K562 (cell line): ENCODE data around the gene ZNF865. TPM values are rescaled to one million over a fixed set of nuclear protein-coding genes. Genes with fewer than 3 reads are reported as not detected.

Source experiments
- ARID2 ChIP-seq: fragments of 450-650 bp; IDR thresholded peaks from 2 replicates; pipeline ENCODE4 v1.6.1; 2017; ENCODE audit warnings: antibody characterized with exemption, mild to moderate bottlenecking
- CBX1 ChIP-seq: sonication (generic); IDR thresholded peaks from 2 replicates; pipeline ENCODE4 v1.6.1; 2016; ENCODE audit warnings: antibody characterized with exemption, low read depth, mild to moderate bottlenecking
- CCAR2 ChIP-seq: fragments of 200-400 bp; formaldehyde crosslinking; IDR thresholded peaks from 2 replicates; pipeline ENCODE4 v1.6.1; 2017; ENCODE audit warnings: mild to moderate bottlenecking, low read depth, low read length
- ELF1 ChIP-seq: fragments of 200-800 bp; sonication (Bioruptor generic); IDR thresholded peaks from 2 replicates; pipeline ENCODE4 v1.6.1; 2016; ENCODE audit warnings: missing genetic modification characterization, missing compliant biosample characterization
- ELK1 ChIP-seq: sonication (generic); formaldehyde crosslinking; IDR thresholded peaks from 2 replicates; pipeline ENCODE4 v1.8.1; 2022; ENCODE audit warnings: missing genetic modification reagents
- EP400 ChIP-seq: fragments of 450-650 bp; IDR thresholded peaks from 2 replicates; pipeline ENCODE4 v1.6.1; 2017; ENCODE audit warnings: antibody characterized with exemption, mild to moderate bottlenecking, moderate library complexity
- FOXK2 ChIP-seq, 2 experiments: fragments of 450-650 bp; IDR thresholded peaks in 1 of 2; conservative IDR thresholded peaks in 1 of 2; 2 replicates each; pipeline ENCODE4 v1.6.1; 2016; ENCODE audit warnings: low read depth in 2 of 2, mild to moderate bottlenecking in 1 of 2
- HDAC1 ChIP-seq, 2 experiments: fragments of 450-650 bp; IDR thresholded peaks; 2 replicates each; pipeline ENCODE4 v1.6.1; 2016 to 2017; ENCODE audit warnings: inconsistent platforms in 1 of 2, mild to moderate bottlenecking in 1 of 2, moderate library complexity in 1 of 2
- HNRNPL ChIP-seq: fragments of 200-400 bp; formaldehyde crosslinking; IDR thresholded peaks from 2 replicates; pipeline ENCODE4 v1.6.1; 2017; ENCODE audit warnings: low read depth, mild to moderate bottlenecking, low read length
- JUNB ChIP-seq: fragments of 450-650 bp; formaldehyde crosslinking; conservative IDR thresholded peaks from 2 replicates; pipeline ENCODE4 v1.4.0; 2020; ENCODE audit warnings: mild to moderate bottlenecking
- KDM5B ChIP-seq: fragments of 200-600 bp; sonication (generic); IDR thresholded peaks from 2 replicates; pipeline ENCODE4 v1.6.1; 2012; ENCODE audit warnings: low read depth, mild to moderate bottlenecking, moderate library complexity, low read length, control low read depth, inconsistent platforms; ENCODE audit not compliant: insufficient replicate concordance
- KLF13 ChIP-seq: fragments of 450-650 bp; IDR thresholded peaks from 2 replicates; pipeline ENCODE4 v1.6.1; 2016; ENCODE audit warnings: missing genetic modification characterization, low read depth, mild to moderate bottlenecking, missing compliant biosample characterization, moderate library complexity, borderline replicate concordance
- MCM5 ChIP-seq: fragments of 450-650 bp; IDR thresholded peaks from 2 replicates; pipeline ENCODE4 v1.6.1; 2016; ENCODE audit warnings: low read depth
- MXI1 ChIP-seq: IDR thresholded peaks from 2 replicates; pipeline ENCODE4 v1.6.1; 2011; ENCODE audit warnings: low read depth, mild to moderate bottlenecking, improper control_type of control experiment, low read length
- NUFIP1 ChIP-seq: fragments of 450-650 bp; IDR thresholded peaks from 2 replicates; pipeline ENCODE4 v1.6.1; 2018; ENCODE audit not compliant: partially characterized antibody
- PHB2 ChIP-seq: fragments of 450-650 bp; IDR thresholded peaks from 2 replicates; pipeline ENCODE4 v1.6.1; 2017; ENCODE audit warnings: low read depth
- POLR2H ChIP-seq: IDR thresholded peaks from 2 replicates; pipeline ENCODE4 v1.6.1; 2016; ENCODE audit warnings: missing genetic modification characterization, low read depth, mild to moderate bottlenecking, control low read depth, missing compliant biosample characterization, moderate library complexity
- PTTG1 ChIP-seq: fragments of 450-650 bp; IDR thresholded peaks from 2 replicates; pipeline ENCODE4 v1.6.1; 2016; ENCODE audit warnings: low read depth, mild to moderate bottlenecking, missing genetic modification characterization, missing compliant biosample characterization
- RBM15 ChIP-seq: fragments of 200-400 bp; formaldehyde crosslinking; IDR thresholded peaks from 2 replicates; pipeline ENCODE4 v1.6.1; 2018; ENCODE audit warnings: mild to moderate bottlenecking, low read length, moderate library complexity; ENCODE audit not compliant: insufficient read depth
- SOX6 ChIP-seq: fragments of 450-650 bp; IDR thresholded peaks from 2 replicates; pipeline ENCODE4 v1.6.1; 2014; ENCODE audit warnings: mild to moderate bottlenecking
- ZNF354B ChIP-seq: fragments of 250-450 bp; sonication (Bioruptor Pico); IDR thresholded peaks from 2 replicates; pipeline ENCODE4 v1.4.0; 2020
- ZNF696 ChIP-seq: fragments of 250-450 bp; sonication (Bioruptor Pico); conservative IDR thresholded peaks from 2 replicates; pipeline ENCODE4 v1.4.0; 2020; ENCODE audit warnings: mild to moderate bottlenecking, moderate library complexity
- ZNF707 ChIP-seq: fragments of 250-450 bp; sonication (Bioruptor Pico); conservative IDR thresholded peaks from 2 replicates; pipeline ENCODE4 v1.8.0; 2022; ENCODE audit warnings: inconsistent platforms, mild to moderate bottlenecking, moderate library complexity
- polyA plus RNA-seq, 8 experiments: library from polyadenylated mRNA; depleted of rRNA in 4 of 8; stranded (reverse) in 5 of 8; unstranded in 3 of 8; fragments of >200 nt; fragmentation: Nextera tagmentation in 2 of 8; fragmentation: Illumina TruSeq in 1 of 8; extraction: Ambion mirVana in 2 of 8; extraction: Trizol in 1 of 8; gene quantifications; 2 replicates each; pipeline versions ENCODE4 v1.2.1 to v1.2.3, GENCODE V29; 2011 to 2014; ENCODE audit warnings: inconsistent platforms in 1 of 8, missing spikeins in 1 of 8
- total RNA-seq, 7 experiments: library from RNA; depleted of rRNA in 6 of 7; stranded (reverse); fragments of >200 nt in 6 of 7; fragmentation: Illumina TruSeq in 2 of 7; extraction: Trizol in 2 of 7; gene quantifications; 2 replicates each; pipeline versions ENCODE4 v1.2.1 to v1.2.3, GENCODE V29; 2011 to 2021; ENCODE audit warnings: low replicate concordance in 1 of 7
- TF ChIP-seq, protein P1 (sequence below): fragments of 250-450 bp; sonication (Bioruptor Pico); IDR thresholded peaks from 2 replicates; pipeline ENCODE4 v1.8.0; 2021; ENCODE audit warnings: borderline replicate concordance, mild to moderate bottlenecking, moderate library complexity; ENCODE audit not compliant: poor library complexity, severe bottlenecking
- TF ChIP-seq, protein P2 (sequence below): fragments of 450-650 bp; conservative IDR thresholded peaks from 2 replicates; pipeline ENCODE4 v1.6.1; 2016; ENCODE audit warnings: missing genetic modification characterization, low read depth, mild to moderate bottlenecking, control low read depth, missing compliant biosample characterization

The ZNF865 gene
- total and polyA plus RNA-seq, 9 of the 15 experiments (the other 6 are each of a cell fraction or from before 2014, with no cell fraction given) = 0.40 to 18.8 (median 1.6) TPM; not detected in 2

GRCh38 chr19:55643003-55643886 is 37.8 kb downstream of the ZNF865 start, which contains the start of gene ZNF581 (continued):
- TF ChIP-seq POLR2H (tag) (no peak), PHB2 (no peak), KDM5B (peak; percentile 63), EP400 (peak; percentile 86; the same call in 1 of the 2 replicates), HDAC1 (IDR thresholded peaks at IDR 0.05) (peak; percentile 39 to 80; a peak in 3 of 4 replicates), KLF13 (tag) (peak; percentile 95), NUFIP1 (no peak), FOXK2 (conservative IDR thresholded peaks at IDR 0.05 in 1 of 2, IDR thresholded peaks at IDR 0.05 in 1 of 2; ENCODE audit: low read depth in 2 of 2) (0 out of 4 replicates have a peak, but pooled peaks of 1 of the 2 experiments have one; percentile 10), ELF1 (tag) (peak; percentile 56), CBX1 (0 out of 2 replicates have a peak, but pooled peaks have one; percentile 16), ZNF354B (CRISPR knock-in tag) (no peak), MXI1 (peak; percentile 56; the same call in 1 of the 2 replicates), PTTG1 (tag) (no peak), CCAR2 (no peak), HNRNPL (no peak), RBM15 (no peak), ELK1 (CRISPR knock-in tag) (no peak), JUNB (CRISPR knock-in tag) (no peak), MCM5 (no peak), ZNF696 (CRISPR knock-in tag) (no peak), ARID2 (no peak), ZNF707 (CRISPR knock-in tag) (0 out of 2 replicates have a peak, but pooled peaks have one; percentile 20), SOX6 (peak; percentile 48; the same call in 1 of the 2 replicates)
- TF ChIP-seq, protein P1, sequence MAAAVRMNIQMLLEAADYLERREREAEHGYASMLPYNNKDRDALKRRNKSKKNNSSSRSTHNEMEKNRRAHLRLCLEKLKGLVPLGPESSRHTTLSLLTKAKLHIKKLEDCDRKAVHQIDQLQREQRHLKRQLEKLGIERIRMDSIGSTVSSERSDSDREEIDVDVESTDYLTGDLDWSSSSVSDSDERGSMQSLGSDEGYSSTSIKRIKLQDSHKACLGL (CRISPR knock-in tag) = peak; percentile 53
- TF ChIP-seq, protein P2, sequence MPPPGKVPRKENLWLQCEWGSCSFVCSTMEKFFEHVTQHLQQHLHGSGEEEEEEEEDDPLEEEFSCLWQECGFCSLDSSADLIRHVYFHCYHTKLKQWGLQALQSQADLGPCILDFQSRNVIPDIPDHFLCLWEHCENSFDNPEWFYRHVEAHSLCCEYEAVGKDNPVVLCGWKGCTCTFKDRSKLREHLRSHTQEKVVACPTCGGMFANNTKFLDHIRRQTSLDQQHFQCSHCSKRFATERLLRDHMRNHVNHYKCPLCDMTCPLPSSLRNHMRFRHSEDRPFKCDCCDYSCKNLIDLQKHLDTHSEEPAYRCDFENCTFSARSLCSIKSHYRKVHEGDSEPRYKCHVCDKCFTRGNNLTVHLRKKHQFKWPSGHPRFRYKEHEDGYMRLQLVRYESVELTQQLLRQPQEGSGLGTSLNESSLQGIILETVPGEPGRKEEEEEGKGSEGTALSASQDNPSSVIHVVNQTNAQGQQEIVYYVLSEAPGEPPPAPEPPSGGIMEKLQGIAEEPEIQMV = no peak
